ENCODE data around the gene PARD3. TPM values are rescaled to one million over a fixed set of nuclear protein-coding genes. Genes with fewer than 3 reads are reported as not detected.
"Not testable (repeated sequence)": the region's sequence is repeated elsewhere in the genome, so short reads cannot be mapped to it uniquely, and the experiment has no call there.

The PARD3 gene
- total RNA-seq, 1 donor = 42.1 TPM

- DNase-seq (ENCODE audit: low read depth) = no peak
- no peak overlapping the region for H3K4me3 ChIP-seq (ENCODE audit: low read depth, low read length)
- TF ChIP-seq, protein P1, sequence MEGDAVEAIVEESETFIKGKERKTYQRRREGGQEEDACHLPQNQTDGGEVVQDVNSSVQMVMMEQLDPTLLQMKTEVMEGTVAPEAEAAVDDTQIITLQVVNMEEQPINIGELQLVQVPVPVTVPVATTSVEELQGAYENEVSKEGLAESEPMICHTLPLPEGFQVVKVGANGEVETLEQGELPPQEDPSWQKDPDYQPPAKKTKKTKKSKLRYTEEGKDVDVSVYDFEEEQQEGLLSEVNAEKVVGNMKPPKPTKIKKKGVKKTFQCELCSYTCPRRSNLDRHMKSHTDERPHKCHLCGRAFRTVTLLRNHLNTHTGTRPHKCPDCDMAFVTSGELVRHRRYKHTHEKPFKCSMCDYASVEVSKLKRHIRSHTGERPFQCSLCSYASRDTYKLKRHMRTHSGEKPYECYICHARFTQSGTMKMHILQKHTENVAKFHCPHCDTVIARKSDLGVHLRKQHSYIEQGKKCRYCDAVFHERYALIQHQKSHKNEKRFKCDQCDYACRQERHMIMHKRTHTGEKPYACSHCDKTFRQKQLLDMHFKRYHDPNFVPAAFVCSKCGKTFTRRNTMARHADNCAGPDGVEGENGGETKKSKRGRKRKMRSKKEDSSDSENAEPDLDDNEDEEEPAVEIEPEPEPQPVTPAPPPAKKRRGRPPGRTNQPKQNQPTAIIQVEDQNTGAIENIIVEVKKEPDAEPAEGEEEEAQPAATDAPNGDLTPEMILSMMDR (IDR thresholded peaks at IDR 0.05; ENCODE audit: insufficient read depth, low read length) = no peak
Observed at GRCh38 chr10:34079702-34080484, 735.2 kb downstream of the PARD3 start.

DNA sequence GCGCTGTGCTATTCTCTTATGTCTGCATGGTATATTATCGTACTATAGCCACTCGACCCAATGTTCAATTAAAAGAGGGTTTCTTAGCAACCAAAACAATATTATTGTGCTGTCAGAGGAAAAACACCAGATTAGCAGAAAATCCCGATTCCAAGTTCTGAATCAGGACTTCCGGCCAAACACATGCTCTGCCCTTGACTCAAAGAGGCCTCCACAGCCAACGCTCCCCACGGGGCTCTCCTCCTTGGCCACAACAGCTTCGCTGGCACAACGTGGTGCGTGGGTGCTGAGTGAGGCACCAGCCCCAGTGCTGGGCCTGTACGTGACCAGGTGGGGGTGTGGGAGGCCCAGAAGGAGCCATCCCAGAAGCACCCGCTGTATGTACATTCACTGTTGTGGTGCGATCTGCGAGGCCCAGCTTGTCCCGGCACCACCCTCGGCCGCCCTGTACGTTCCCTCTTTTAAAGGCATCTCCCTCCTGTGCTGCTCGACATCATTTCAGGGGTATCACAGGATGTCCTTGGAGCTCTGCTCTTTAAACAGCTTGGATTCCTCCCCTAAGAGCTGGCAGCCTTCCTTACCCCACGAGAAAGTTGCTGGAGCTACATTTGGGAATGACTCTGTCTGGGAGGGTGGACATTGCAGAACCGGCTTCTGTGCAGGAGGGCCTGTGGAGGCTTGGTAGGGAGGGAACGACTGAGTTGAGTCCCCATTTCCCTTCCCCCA, 736.2 kb downstream of the PARD3 start:
- no peak overlapping the region for H3K4me3 ChIP-seq (ENCODE audit: low read depth, low read length)
- TF ChIP-seq, protein P1 (IDR thresholded peaks at IDR 0.05; ENCODE audit: insufficient read depth, low read length) = no peak
- DNase-seq (ENCODE audit: low read depth) = peak; percentile 90

- TF ChIP-seq, protein P1 (IDR thresholded peaks at IDR 0.05; ENCODE audit: insufficient read depth, low read length) = peak; percentile 39
- no peak for DNase-seq (ENCODE audit: low read depth)
- no peak overlapping the region for H3K4me3 ChIP-seq (ENCODE audit: low read depth, low read length)
Observed at GRCh38 chr10:34078017-34078744, 736.9 kb downstream of the PARD3 start.

- H3K4me3 ChIP-seq (ENCODE audit: low read depth, low read length) = no peak overlapping the region
- DNase-seq (ENCODE audit: low read depth) = no peak
- TF ChIP-seq, protein P1 (IDR thresholded peaks at IDR 0.05; ENCODE audit: insufficient read depth, low read length) = no peak
Observed at GRCh38 chr10:34076443-34076842, 738.7 kb downstream of the PARD3 start.

GRCh38 chr10:34075254-34075926, 739.7 kb downstream of the PARD3 start:
- H3K4me3 ChIP-seq (ENCODE audit: low read depth, low read length) = no peak overlapping the region
- TF ChIP-seq, protein P1 (IDR thresholded peaks at IDR 0.05; ENCODE audit: insufficient read depth, low read length) = no peak
- no peak for DNase-seq (ENCODE audit: low read depth)

DNA sequence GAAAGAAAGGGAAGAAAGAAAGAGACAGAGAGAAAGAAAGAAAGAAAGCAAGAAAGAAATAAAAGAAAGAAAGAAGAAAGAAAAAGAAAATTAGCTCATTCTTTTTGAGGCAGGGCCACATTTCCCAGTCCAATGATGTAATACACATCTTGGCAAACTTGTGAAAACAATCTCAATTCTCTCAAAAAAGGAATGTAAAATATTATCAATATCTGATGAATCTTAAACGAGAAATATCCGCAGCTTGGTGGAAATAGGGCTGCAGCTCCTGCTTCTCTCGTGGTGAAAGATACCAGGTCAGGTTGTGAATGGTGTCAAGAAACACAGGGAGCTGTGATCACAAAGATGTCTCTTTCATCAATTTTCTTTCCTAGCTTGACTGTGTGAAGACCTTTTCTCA, 741.0 kb downstream of the PARD3 start:
- no peak for DNase-seq (ENCODE audit: low read depth)
- no peak overlapping the region for H3K4me3 ChIP-seq (ENCODE audit: low read depth, low read length)
- TF ChIP-seq, protein P1 (IDR thresholded peaks at IDR 0.05; ENCODE audit: insufficient read depth, low read length) = no peak

DNA sequence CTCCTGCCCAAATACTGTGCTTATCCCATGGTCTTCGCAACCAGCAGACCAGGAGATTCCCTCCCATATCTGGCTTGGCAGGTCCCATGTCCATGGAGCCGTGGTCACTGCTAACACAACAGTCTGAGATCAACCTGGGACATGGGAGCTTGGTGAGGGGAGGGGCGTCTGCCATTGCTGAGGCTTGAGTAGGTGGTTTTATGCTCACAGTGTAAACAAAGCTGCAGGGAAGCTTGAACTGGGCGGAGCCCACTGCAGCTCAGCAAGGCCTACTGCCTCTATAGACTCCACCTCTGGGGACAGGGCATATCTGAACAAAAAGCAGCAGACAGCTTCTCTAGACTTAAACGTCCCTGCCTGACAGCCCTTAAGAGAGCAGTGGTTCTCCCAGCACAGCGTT, 747.4 kb downstream of the PARD3 start:
- not testable (repeated sequence) for H3K4me3 ChIP-seq (ENCODE audit: low read depth, low read length); DNase-seq (ENCODE audit: low read depth)
